WTC11 (cell line): ENCODE measurements around the gene MFAP3. TPM values are rescaled to one million over a fixed set of nuclear protein-coding genes. Genes with fewer than 3 reads are reported as not detected.
A peak's percentile ranks its signal among the peaks of the same experiment; 100 is the strongest.

Experiments used
- ATAC-seq: fragments of 200-7000 bp; cut with Tn5 transposase; 2 replicates; pipeline ENCODE4 v1.10.0; 2021; ENCODE audit warnings: mild to moderate bottlenecking, moderate library complexity
- Bru-seq: library from RNA; stranded (reverse); fragments of 400-500 nt; gene quantifications from one replicate; lab custom pipeline; 2021; lab: Mats Ljungman, UMichigan
- CTCF ChIA-PET: fragments of 300-600 bp; sonication (Branson Sonifier 250); formaldehyde crosslinking; loops from one replicate; lab custom pipeline; 2021; ENCODE audit warnings: antibody characterized with exemption; lab: Charles Lee
- POLR2A ChIA-PET: fragments of 350-600 bp; sonication (Branson Sonifier 250); formaldehyde crosslinking; loops from one replicate; lab custom pipeline; 2021; ENCODE audit warnings: antibody characterized with exemption; lab: Charles Lee
- DNase-seq: peaks from one replicate; pipeline ENCODE4 v3.0.0; 2021; ENCODE audit warnings: low spot score
- H3K27ac Mint-ChIP-seq: 2 replicates; pipeline ENCODE4 v1.8.0; 2021; ENCODE audit warnings: mixed read lengths
- H3K27me3 Mint-ChIP-seq: 2 replicates; pipeline ENCODE4 v1.8.0; 2021; ENCODE audit warnings: low read depth, mild to moderate bottlenecking, moderate library complexity, mixed read lengths
- H3K36me3 Mint-ChIP-seq: 2 replicates; pipeline ENCODE4 v1.8.0; 2021; ENCODE audit warnings: mixed read lengths
- H3K4me1 Mint-ChIP-seq: 2 replicates; pipeline ENCODE4 v1.8.0; 2022; ENCODE audit warnings: mixed read lengths
- H3K4me3 Mint-ChIP-seq: 2 replicates; pipeline ENCODE4 v1.8.0; 2021; ENCODE audit warnings: mild to moderate bottlenecking, moderate library complexity, mixed read lengths
- H3K9me3 Mint-ChIP-seq: 2 replicates; pipeline ENCODE4 v1.8.0; 2021; ENCODE audit warnings: mixed read lengths
- ATF6 ChIP-seq: sonication (generic); formaldehyde crosslinking; IDR thresholded peaks from 2 replicates; pipeline ENCODE4 v1.8.1; 2023; ENCODE audit warnings: mild to moderate bottlenecking, missing genetic modification reagents
- CDX4 ChIP-seq: fragments of 250-450 bp; sonication (Bioruptor Pico); IDR thresholded peaks from 2 replicates; pipeline ENCODE4 v1.9.0; 2021; ENCODE audit warnings: moderate library complexity, mild to moderate bottlenecking, inconsistent platforms, borderline replicate concordance
- E2F5 ChIP-seq: sonication (generic); formaldehyde crosslinking; IDR thresholded peaks from 2 replicates; pipeline ENCODE4 v1.8.1; 2022; ENCODE audit warnings: mild to moderate bottlenecking, moderate library complexity, missing genetic modification reagents
- GABPB1 ChIP-seq: sonication (generic); formaldehyde crosslinking; IDR thresholded peaks from 2 replicates; pipeline ENCODE4 v1.8.1; 2023; ENCODE audit warnings: mild to moderate bottlenecking, missing genetic modification reagents
- IRF2 ChIP-seq: sonication (generic); formaldehyde crosslinking; IDR thresholded peaks from 2 replicates; pipeline ENCODE4 v1.8.0; 2022; ENCODE audit warnings: low read depth, missing genetic modification reagents, borderline replicate concordance
- JUN ChIP-seq: sonication (generic); formaldehyde crosslinking; IDR thresholded peaks from 2 replicates; pipeline ENCODE4 v1.8.0; 2023; ENCODE audit warnings: mild to moderate bottlenecking, missing genetic modification reagents
- MXD4 ChIP-seq: fragments of 250-450 bp; sonication (Bioruptor Pico); IDR thresholded peaks from 2 replicates; pipeline ENCODE4 v1.8.0; 2021; ENCODE audit warnings: mild to moderate bottlenecking, moderate library complexity, borderline replicate concordance
- STAT6 ChIP-seq: sonication (generic); formaldehyde crosslinking; conservative IDR thresholded peaks from 2 replicates; pipeline ENCODE4 v1.8.1; 2023; ENCODE audit warnings: mild to moderate bottlenecking, low read depth, missing genetic modification reagents, moderate library complexity
- ZNF138 ChIP-seq: sonication (generic); formaldehyde crosslinking; conservative IDR thresholded peaks from 2 replicates; pipeline ENCODE4 v1.8.1; 2022; ENCODE audit warnings: mild to moderate bottlenecking, moderate library complexity, missing genetic modification reagents
- ZNF416 ChIP-seq: fragments of 250-450 bp; sonication (Bioruptor Pico); IDR thresholded peaks from 2 replicates; pipeline ENCODE4 v1.9.0; 2021; ENCODE audit warnings: mild to moderate bottlenecking, inconsistent platforms
- long read RNA-seq, 3 experiments: library from RNA in 1 of 3; library from capped mRNA in 1 of 3; library from polyadenylated mRNA in 1 of 3; unstranded in 2 of 3; stranded (forward) in 1 of 3; transcript quantifications; one replicate each; pipeline ENCODE4 v2.0.0, GENCODE V29; 2021
- total RNA-seq: library from RNA; stranded (reverse); gene quantifications from 3 replicates; pipeline ENCODE4 v1.2.3, GENCODE V29; 2021
- TF ChIP-seq, protein P1 (sequence below): sonication (generic); formaldehyde crosslinking; IDR thresholded peaks from 2 replicates; pipeline ENCODE4 v1.8.1; 2022; ENCODE audit warnings: low read depth, mild to moderate bottlenecking, moderate library complexity, missing genetic modification reagents, borderline replicate concordance
- TF ChIP-seq, protein P2 (sequence below): sonication (generic); formaldehyde crosslinking; IDR thresholded peaks from 2 replicates; pipeline ENCODE4 v1.8.0; 2022; ENCODE audit warnings: mild to moderate bottlenecking, missing genetic modification reagents
- TF ChIP-seq, protein P3 (sequence below): sonication (generic); formaldehyde crosslinking; IDR thresholded peaks from 2 replicates; pipeline ENCODE4 v1.8.0; 2022; ENCODE audit warnings: mild to moderate bottlenecking, missing genetic modification reagents
- TF ChIP-seq, protein P4 (sequence below): sonication (generic); formaldehyde crosslinking; IDR thresholded peaks from 2 replicates; pipeline ENCODE4 v1.8.0; 2023; ENCODE audit warnings: missing genetic modification reagents
- TF ChIP-seq, protein P5 (sequence below): sonication (generic); formaldehyde crosslinking; IDR thresholded peaks from 2 replicates; pipeline ENCODE4 v1.8.1; 2022; ENCODE audit warnings: mild to moderate bottlenecking, missing genetic modification reagents, moderate library complexity, borderline replicate concordance
- TF ChIP-seq, protein P6 (sequence below): fragments of 250-450 bp; sonication (Bioruptor Pico); IDR thresholded peaks from 2 replicates; pipeline ENCODE4 v1.9.0; 2021; ENCODE audit warnings: mild to moderate bottlenecking
- TF ChIP-seq, protein P7 (sequence below): sonication (generic); formaldehyde crosslinking; IDR thresholded peaks from 2 replicates; pipeline ENCODE4 v1.8.0; 2022; ENCODE audit warnings: missing genetic modification reagents

The MFAP3 gene
- total RNA-seq (20.0 to 22.1 TPM (median 21.2 TPM) in 3 replicates), Bru-seq, nascent RNA (percentile 95 among the genes with signal in this experiment)
- long read RNA-seq, experiment 1, transcript MFAP3-212 (3 exons, 643 nt) = major isoform, 63 of 128 reads
- long read RNA-seq, experiment 1, transcript MFAP3-210 (3 exons, 567 nt) = minor isoform, 8 of 128 reads
- long read RNA-seq, experiment 1, partial matches to known transcripts = 15 of 128 reads
- long read RNA-seq, experiment 1, other reads (novel, unspliced or antisense) = 42 of 128 reads
- long read RNA-seq, experiment 2, partial matches to known transcripts = 3 of 16 reads
- long read RNA-seq, experiment 2, other reads (novel, unspliced or antisense) = 11 of 16 reads
- long read RNA-seq, experiment 3, partial matches to known transcripts = 3 of 12 reads
- long read RNA-seq, experiment 3, other reads (novel, unspliced or antisense) = 6 of 12 reads

- peak within 1 kb of the TSS; percentile 75 for H3K27ac Mint-ChIP-seq
- POLR2A ChIA-PET = interaction anchor here (0.6 to 1.1 kb wide), 3 partner anchors 9 to 595 kb away, joined by 3 to 6 read pairs (median 4); no protein-coding TSS in a partner anchor
- TF ChIP-seq, protein P1, sequence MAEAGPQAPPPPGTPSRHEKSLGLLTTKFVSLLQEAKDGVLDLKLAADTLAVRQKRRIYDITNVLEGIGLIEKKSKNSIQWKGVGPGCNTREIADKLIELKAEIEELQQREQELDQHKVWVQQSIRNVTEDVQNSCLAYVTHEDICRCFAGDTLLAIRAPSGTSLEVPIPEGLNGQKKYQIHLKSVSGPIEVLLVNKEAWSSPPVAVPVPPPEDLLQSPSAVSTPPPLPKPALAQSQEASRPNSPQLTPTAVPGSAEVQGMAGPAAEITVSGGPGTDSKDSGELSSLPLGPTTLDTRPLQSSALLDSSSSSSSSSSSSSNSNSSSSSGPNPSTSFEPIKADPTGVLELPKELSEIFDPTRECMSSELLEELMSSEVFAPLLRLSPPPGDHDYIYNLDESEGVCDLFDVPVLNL (CRISPR knock-in tag) = no peak
- TF ChIP-seq STAT6 (CRISPR knock-in tag) (no peak), IRF2 (CRISPR knock-in tag) (no peak), JUN (no peak), GABPB1 (CRISPR knock-in tag) (peak; percentile 93), MXD4 (CRISPR knock-in tag) (no peak), E2F5 (CRISPR knock-in tag) (peak; percentile 39; the same call in 1 of the 2 replicates), ZNF138 (CRISPR knock-in tag) (no peak), ATF6 (no peak), ZNF416 (CRISPR knock-in tag) (no peak), CDX4 (CRISPR knock-in tag) (no peak)
- TF ChIP-seq, protein P2, sequence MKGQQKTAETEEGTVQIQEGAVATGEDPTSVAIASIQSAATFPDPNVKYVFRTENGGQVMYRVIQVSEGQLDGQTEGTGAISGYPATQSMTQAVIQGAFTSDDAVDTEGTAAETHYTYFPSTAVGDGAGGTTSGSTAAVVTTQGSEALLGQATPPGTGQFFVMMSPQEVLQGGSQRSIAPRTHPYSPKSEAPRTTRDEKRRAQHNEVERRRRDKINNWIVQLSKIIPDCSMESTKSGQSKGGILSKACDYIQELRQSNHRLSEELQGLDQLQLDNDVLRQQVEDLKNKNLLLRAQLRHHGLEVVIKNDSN (CRISPR knock-in tag) = no peak
- TF ChIP-seq, protein P3, sequence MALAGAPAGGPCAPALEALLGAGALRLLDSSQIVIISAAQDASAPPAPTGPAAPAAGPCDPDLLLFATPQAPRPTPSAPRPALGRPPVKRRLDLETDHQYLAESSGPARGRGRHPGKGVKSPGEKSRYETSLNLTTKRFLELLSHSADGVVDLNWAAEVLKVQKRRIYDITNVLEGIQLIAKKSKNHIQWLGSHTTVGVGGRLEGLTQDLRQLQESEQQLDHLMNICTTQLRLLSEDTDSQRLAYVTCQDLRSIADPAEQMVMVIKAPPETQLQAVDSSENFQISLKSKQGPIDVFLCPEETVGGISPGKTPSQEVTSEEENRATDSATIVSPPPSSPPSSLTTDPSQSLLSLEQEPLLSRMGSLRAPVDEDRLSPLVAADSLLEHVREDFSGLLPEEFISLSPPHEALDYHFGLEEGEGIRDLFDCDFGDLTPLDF (CRISPR knock-in tag) = peak; percentile 37; the same call in 1 of the 2 replicates
- TF ChIP-seq, protein P4, sequence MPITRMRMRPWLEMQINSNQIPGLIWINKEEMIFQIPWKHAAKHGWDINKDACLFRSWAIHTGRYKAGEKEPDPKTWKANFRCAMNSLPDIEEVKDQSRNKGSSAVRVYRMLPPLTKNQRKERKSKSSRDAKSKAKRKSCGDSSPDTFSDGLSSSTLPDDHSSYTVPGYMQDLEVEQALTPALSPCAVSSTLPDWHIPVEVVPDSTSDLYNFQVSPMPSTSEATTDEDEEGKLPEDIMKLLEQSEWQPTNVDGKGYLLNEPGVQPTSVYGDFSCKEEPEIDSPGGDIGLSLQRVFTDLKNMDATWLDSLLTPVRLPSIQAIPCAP (CRISPR knock-in tag) = no peak
- TF ChIP-seq, protein P5, sequence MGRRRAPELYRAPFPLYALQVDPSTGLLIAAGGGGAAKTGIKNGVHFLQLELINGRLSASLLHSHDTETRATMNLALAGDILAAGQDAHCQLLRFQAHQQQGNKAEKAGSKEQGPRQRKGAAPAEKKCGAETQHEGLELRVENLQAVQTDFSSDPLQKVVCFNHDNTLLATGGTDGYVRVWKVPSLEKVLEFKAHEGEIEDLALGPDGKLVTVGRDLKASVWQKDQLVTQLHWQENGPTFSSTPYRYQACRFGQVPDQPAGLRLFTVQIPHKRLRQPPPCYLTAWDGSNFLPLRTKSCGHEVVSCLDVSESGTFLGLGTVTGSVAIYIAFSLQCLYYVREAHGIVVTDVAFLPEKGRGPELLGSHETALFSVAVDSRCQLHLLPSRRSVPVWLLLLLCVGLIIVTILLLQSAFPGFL (CRISPR knock-in tag) = no peak
- TF ChIP-seq, protein P6, sequence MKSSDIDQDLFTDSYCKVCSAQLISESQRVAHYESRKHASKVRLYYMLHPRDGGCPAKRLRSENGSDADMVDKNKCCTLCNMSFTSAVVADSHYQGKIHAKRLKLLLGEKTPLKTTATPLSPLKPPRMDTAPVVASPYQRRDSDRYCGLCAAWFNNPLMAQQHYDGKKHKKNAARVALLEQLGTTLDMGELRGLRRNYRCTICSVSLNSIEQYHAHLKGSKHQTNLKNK = no peak
- TF ChIP-seq, protein P7, sequence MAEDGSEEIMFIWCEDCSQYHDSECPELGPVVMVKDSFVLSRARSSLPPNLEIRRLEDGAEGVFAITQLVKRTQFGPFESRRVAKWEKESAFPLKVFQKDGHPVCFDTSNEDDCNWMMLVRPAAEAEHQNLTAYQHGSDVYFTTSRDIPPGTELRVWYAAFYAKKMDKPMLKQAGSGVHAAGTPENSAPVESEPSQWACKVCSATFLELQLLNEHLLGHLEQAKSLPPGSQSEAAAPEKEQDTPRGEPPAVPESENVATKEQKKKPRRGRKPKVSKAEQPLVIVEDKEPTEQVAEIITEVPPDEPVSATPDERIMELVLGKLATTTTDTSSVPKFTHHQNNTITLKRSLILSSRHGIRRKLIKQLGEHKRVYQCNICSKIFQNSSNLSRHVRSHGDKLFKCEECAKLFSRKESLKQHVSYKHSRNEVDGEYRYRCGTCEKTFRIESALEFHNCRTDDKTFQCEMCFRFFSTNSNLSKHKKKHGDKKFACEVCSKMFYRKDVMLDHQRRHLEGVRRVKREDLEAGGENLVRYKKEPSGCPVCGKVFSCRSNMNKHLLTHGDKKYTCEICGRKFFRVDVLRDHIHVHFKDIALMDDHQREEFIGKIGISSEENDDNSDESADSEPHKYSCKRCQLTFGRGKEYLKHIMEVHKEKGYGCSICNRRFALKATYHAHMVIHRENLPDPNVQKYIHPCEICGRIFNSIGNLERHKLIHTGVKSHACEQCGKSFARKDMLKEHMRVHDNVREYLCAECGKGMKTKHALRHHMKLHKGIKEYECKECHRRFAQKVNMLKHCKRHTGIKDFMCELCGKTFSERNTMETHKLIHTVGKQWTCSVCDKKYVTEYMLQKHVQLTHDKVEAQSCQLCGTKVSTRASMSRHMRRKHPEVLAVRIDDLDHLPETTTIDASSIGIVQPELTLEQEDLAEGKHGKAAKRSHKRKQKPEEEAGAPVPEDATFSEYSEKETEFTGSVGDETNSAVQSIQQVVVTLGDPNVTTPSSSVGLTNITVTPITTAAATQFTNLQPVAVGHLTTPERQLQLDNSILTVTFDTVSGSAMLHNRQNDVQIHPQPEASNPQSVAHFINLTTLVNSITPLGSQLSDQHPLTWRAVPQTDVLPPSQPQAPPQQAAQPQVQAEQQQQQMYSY (CRISPR knock-in tag) = no peak
These were observed at the start of gene MFAP3, which contains the start of gene FAM114A2 for GRCh38 chr5:154038707-154039457. Gene MFAP3 (plus strand): TSS chr5:154038967. CDS start chr5:154049723, 10,756 bp downstream. Gene FAM114A2 (minus strand): TSS chr5:154038910. CDS start chr5:154034953, 3,957 bp downstream.

More at GRCh38 chr5:154038707-154039457, at the start of gene MFAP3, which contains the start of gene FAM114A2:
- H3K9me3 Mint-ChIP-seq = no peaks in the 10 kb centered on the region
- H3K4me3 Mint-ChIP-seq = peak within 1 kb of the TSS; percentile 94
- CTCF ChIA-PET = interaction anchor here (0.7 to 1.7 kb wide), 8 partner anchors 24 to 383 kb away, joined by 3 to 14 read pairs (median 4); no protein-coding TSS in a partner anchor
- peak; percentile 89 for DNase-seq
- no peaks in the 10 kb centered on the region for H3K36me3 Mint-ChIP-seq
- no peaks in the 10 kb centered on the region; the same call in 1 of the 2 replicates for H3K27me3 Mint-ChIP-seq
- peaks cover 17% of the 10 kb centered on the region for H3K4me1 Mint-ChIP-seq
- peak; percentile 99 for ATAC-seq
